GM12891 (cell line): ENCODE data around the gene SMARCC1.
"Not testable (repeated sequence)": the region's sequence is repeated elsewhere in the genome, so short reads cannot be mapped to it uniquely, and the experiment has no call there.

Experiments used
- DNase-seq: peaks from one replicate; pipeline ENCODE4 v3.0.0; 2011; ENCODE audit warnings: low spot score; ENCODE audit not compliant: insufficient read length
- FAIRE-seq: peaks from 2 replicates; lab custom pipeline; 2011; peaks lifted over from hg19 to GRCh38; lab: Jason Lieb, UNC
- PAX5 ChIP-seq: IDR thresholded peaks from 2 replicates; pipeline ENCODE4 v1.6.1; 2011; ENCODE audit warnings: low read length, moderate library complexity, mild to moderate bottlenecking; ENCODE audit not compliant: insufficient read depth, severe bottlenecking
- POLR2A ChIP-seq: IDR thresholded peaks from 2 replicates; pipeline ENCODE4 v1.6.1; 2011; ENCODE audit warnings: low read depth, low read length, control low read depth
- POLR2AphosphoS5 ChIP-seq: IDR thresholded peaks from 2 replicates; pipeline ENCODE4 v1.6.1; 2011; ENCODE audit warnings: low read depth, low read length, control low read depth
- POU2F2 ChIP-seq: IDR thresholded peaks from 2 replicates; pipeline ENCODE4 v1.6.1; 2011; ENCODE audit warnings: low read depth, mild to moderate bottlenecking, control low read depth, low read length, moderate library complexity
- SPI1 ChIP-seq: IDR thresholded peaks from 2 replicates; pipeline ENCODE4 v1.6.1; 2011; ENCODE audit warnings: low read depth, low read length, control low read depth
- TAF1 ChIP-seq: IDR thresholded peaks from 2 replicates; pipeline ENCODE4 v1.6.1; 2011; ENCODE audit warnings: low read depth, low read length, control low read depth

SMARCC1 gene

GRCh38 chr3:47766186-47766585 lies 15.5 kb downstream of the SMARCC1 start:
- TF ChIP-seq SPI1: no peak
- no peak for TF ChIP-seq POLR2AphosphoS5
- no peak for TF ChIP-seq PAX5
- TF ChIP-seq TAF1: no peak
- no peak for TF ChIP-seq POU2F2
- TF ChIP-seq POLR2A: no peak
- DNase-seq: no peak
- FAIRE-seq: no peak

GRCh38 chr3:47762233-47762632 lies 19.5 kb downstream of the SMARCC1 start:
- DNase-seq (no peak), FAIRE-seq (no peak)
- TF ChIP-seq POU2F2: no peak
- TF ChIP-seq TAF1: no peak
- no peak for TF ChIP-seq POLR2AphosphoS5

GRCh38 chr3:47761046-47761445 lies 20.6 kb downstream of the SMARCC1 start:
- no peak for DNase-seq
- TF ChIP-seq POU2F2 (no peak), POLR2AphosphoS5 (no peak), POLR2A (no peak), PAX5 (no peak), TAF1 (no peak), SPI1 (no peak)
- FAIRE-seq: no peak

- FAIRE-seq, DNase-seq: not testable (repeated sequence)
These were observed 21.5 kb downstream of the SMARCC1 start for GRCh38 chr3:47760207-47760606.

- FAIRE-seq: no peak
- TF ChIP-seq PAX5 (no peak), POLR2AphosphoS5 (no peak), POU2F2 (no peak), SPI1 (no peak), TAF1 (no peak), POLR2A (no peak)
- DNase-seq: no peak
These were observed 23.2 kb downstream of the SMARCC1 start for GRCh38 chr3:47758261-47759025.

GRCh38 chr3:47752716-47753115 lies 29.0 kb downstream of the SMARCC1 start:
- FAIRE-seq: no peak
- no peak for TF ChIP-seq POU2F2
- no peak for TF ChIP-seq PAX5
- no peak for TF ChIP-seq POLR2A
- TF ChIP-seq POLR2AphosphoS5: no peak
- no peak for TF ChIP-seq SPI1
- TF ChIP-seq TAF1: no peak
- DNase-seq: no peak

GRCh38 chr3:47750811-47751354 lies 30.8 kb downstream of the SMARCC1 start:
- DNase-seq, FAIRE-seq: not testable (repeated sequence)

- TF ChIP-seq PAX5 (no peak), SPI1 (peak; percentile 83)
- DNase-seq (no peak), FAIRE-seq (no peak)
These were observed 34.1 kb downstream of the SMARCC1 start for GRCh38 chr3:47747558-47747957.

- DNase-seq (no peak), FAIRE-seq (no peak)
- TF ChIP-seq POLR2AphosphoS5: no peak
- peak; percentile 57 for TF ChIP-seq SPI1
These were observed 35.4 kb downstream of the SMARCC1 start for GRCh38 chr3:47746264-47746663.

GRCh38 chr3:47743855-47744254 lies 37.8 kb downstream of the SMARCC1 start:
- TF ChIP-seq POU2F2 (no peak), PAX5 (no peak)
- DNase-seq: no peak
- no peak for FAIRE-seq

GRCh38 chr3:47743352-47743751 lies 38.3 kb downstream of the SMARCC1 start:
- FAIRE-seq, DNase-seq: not testable (repeated sequence)

- TF ChIP-seq SPI1: peak; percentile 28; the same call in 1 of the 2 replicates
- no peak for TF ChIP-seq PAX5
- DNase-seq: peak; percentile 22
- peak; percentile 45 for FAIRE-seq
These were observed 39.8 kb downstream of the SMARCC1 start for GRCh38 chr3:47741925-47742324.
